ENCODE data around the gene CHADL. TPM values are rescaled to one million over a fixed set of nuclear protein-coding genes. Genes with fewer than 3 reads are reported as not detected.

The CHADL gene
- total and polyA plus RNA-seq, 2 experiments from 2014 or later = 1.6 TPM; not detected in 1

- TF ChIP-seq REST (IDR thresholded peaks at IDR 0.05; ENCODE audit: unreplicated experiment) (no peak), ZNF331 (CRISPR knock-in tag; IDR thresholded peaks at IDR 0.05; ENCODE audit: low read depth) (no peak), CREB1 (CRISPR knock-in tag; IDR thresholded peaks at IDR 0.05; ENCODE audit: low read depth) (no peak)
- ATAC-seq = no peak
- H4K20me1 ChIP-seq (replicated peaks; ENCODE audit: insufficient read depth) = no peaks in the 10 kb centered on the region
- Mint-ChIP-seq H3K27ac (no peak overlapping the region), H3K4me3 (no peak overlapping the region), H3K36me3 (ENCODE audit: low read depth) (peaks cover 23% of the 10 kb centered on the region), H3K9me3 (no peaks in the 10 kb centered on the region), H3K27me3 (ENCODE audit: insufficient read depth, low read depth, poor library complexity) (peaks cover 15% of the 10 kb centered on the region), H3K4me1 (no peaks in the 10 kb centered on the region)
- H3K27me3 ChIP-seq (ENCODE audit: insufficient read depth) = no peaks in the 10 kb centered on the region
- H3K4me2 ChIP-seq = no peak overlapping the region
- no peak overlapping the region for H2AFZ ChIP-seq
- DNase-seq (ENCODE audit: low spot score) = no peak
- no peak overlapping the region for H3K27ac ChIP-seq (ENCODE audit: low read depth)
- H3K9me2 ChIP-seq (ENCODE audit: insufficient read depth) = no peaks in the 10 kb centered on the region
- H3K36me3 ChIP-seq (ENCODE audit: insufficient read depth) = peaks cover 4% of the 10 kb centered on the region; the same call in 1 of the 2 replicates
- H3K4me1 ChIP-seq (ENCODE audit: insufficient read depth) = no peaks in the 10 kb centered on the region
- H3K4me3 ChIP-seq = no peak overlapping the region
- H3F3A ChIP-seq (replicated peaks; ENCODE audit: low read depth) = no peaks in the 10 kb centered on the region
- H3K79me2 ChIP-seq (replicated peaks; ENCODE audit: insufficient read depth) = no peaks in the 10 kb centered on the region
Observed at GRCh38 chr22:41229730-41230400, 10.9 kb downstream of the CHADL start.

GRCh38 chr22:41229215-41229614 is 11.5 kb downstream of the CHADL start:
- no peaks in the 10 kb centered on the region for H3K9me3 Mint-ChIP-seq
- H3K4me3 Mint-ChIP-seq = no peak overlapping the region
- no peak overlapping the region for H2AFZ ChIP-seq
- H3K36me3 Mint-ChIP-seq (ENCODE audit: low read depth) = peaks cover 27% of the 10 kb centered on the region
- H3K4me1 Mint-ChIP-seq = no peaks in the 10 kb centered on the region
- peaks cover 13% of the 10 kb centered on the region for H3K27me3 Mint-ChIP-seq (ENCODE audit: insufficient read depth, low read depth, poor library complexity)
- no peaks in the 10 kb centered on the region for H3K4me1 ChIP-seq (ENCODE audit: insufficient read depth)
- peaks cover 4% of the 10 kb centered on the region; the same call in 1 of the 2 replicates for H3K36me3 ChIP-seq (ENCODE audit: insufficient read depth)
- no peaks in the 10 kb centered on the region for H3K27me3 ChIP-seq (ENCODE audit: insufficient read depth)
- no peak overlapping the region for H3K4me2 ChIP-seq
- H3K9me2 ChIP-seq (ENCODE audit: insufficient read depth) = no peaks in the 10 kb centered on the region
- no peak overlapping the region for H3K27ac ChIP-seq (ENCODE audit: low read depth)
- ATAC-seq (no peak), DNase-seq (ENCODE audit: low spot score) (no peak)
- H3K79me2 ChIP-seq (replicated peaks; ENCODE audit: insufficient read depth) = no peaks in the 10 kb centered on the region
- no peaks in the 10 kb centered on the region for H4K20me1 ChIP-seq (replicated peaks; ENCODE audit: insufficient read depth)
- no peak overlapping the region for H3K27ac Mint-ChIP-seq
- no peaks in the 10 kb centered on the region for H3F3A ChIP-seq (replicated peaks; ENCODE audit: low read depth)
- H3K4me3 ChIP-seq = no peak overlapping the region
- no peak for TF ChIP-seq JUNB (IDR thresholded peaks at IDR 0.05; ENCODE audit: unreplicated experiment)
- TF ChIP-seq CREB1 (CRISPR knock-in tag; IDR thresholded peaks at IDR 0.05; ENCODE audit: low read depth) = no peak
- no peak for TF ChIP-seq ZNF114 (CRISPR knock-in tag; IDR thresholded peaks at IDR 0.05)
- no peak for TF ChIP-seq ZNF462 (CRISPR knock-in tag; IDR thresholded peaks at IDR 0.05)
- no peak for TF ChIP-seq REST (IDR thresholded peaks at IDR 0.05; ENCODE audit: unreplicated experiment)
